Ovary (tissue), 9 donors: Measurements from ENCODE around the gene KIR3DL1. TPM values are rescaled to one million over a fixed set of nuclear protein-coding genes. Genes with fewer than 3 reads are reported as not detected.
"Not testable (repeated sequence)": the region's sequence is repeated elsewhere in the genome, so short reads cannot be mapped to it uniquely, and the experiment has no call there.

Experiments
- DNase-seq, 5 donors: peaks; one replicate each; pipeline ENCODE4 v3.0.0-alpha.2; 2019 to 2020
- H3K27ac ChIP-seq, 2 donors: fragments of 200-600 bp; one replicate each; pipeline versions ENCODE4 v1.5.1 to v1.8.0; 2019 to 2022
- H3K27me3 ChIP-seq: fragments of 200-600 bp; one replicate; pipeline ENCODE4 v1.8.0; 2022
- H3K36me3 ChIP-seq: fragments of 200-600 bp; sonication (generic); one replicate; pipeline ENCODE4 v1.5.1; 2019
- H3K4me1 ChIP-seq: one replicate; pipeline ENCODE4 v1.8.1; 2013; ENCODE audit warnings: mild to moderate bottlenecking, moderate library complexity; ENCODE audit not compliant: insufficient read depth
- H3K4me3 ChIP-seq: fragments of 200-600 bp; sonication (generic); one replicate; pipeline ENCODE4 v1.5.1; 2017
- H3K9me3 ChIP-seq, 2 donors: fragments of 200-600 bp in 1 of 2; sonication (generic) in 1 of 2; one replicate each; pipeline versions ENCODE4 v1.5.1 to v1.8.1; 2013 to 2019; ENCODE audit warnings: mild to moderate bottlenecking in 1 of 2, moderate library complexity in 1 of 2
- EP300 ChIP-seq: sonication (generic); formaldehyde crosslinking; IDR thresholded peaks from one replicate; pipeline ENCODE4 v1.6.1; 2017; ENCODE audit warnings: antibody characterized with exemption
- POLR2A ChIP-seq: fragments of 450-650 bp; IDR thresholded peaks from one replicate; pipeline ENCODE4 v1.6.1; 2017; ENCODE audit warnings: antibody characterized with exemption, mild to moderate bottlenecking, moderate library complexity
- WGBS, 3 donors: extraction: QIAGEN DNeasy Blood & Tissue Kit in 1 of 3; methylation state at CpG; one replicate each; pipeline versions ENCODE4 v1.1.5 to v1.1.7; 2013 to 2017; 5-methylcytosine and 5-hydroxymethylcytosine counted together
- intact Hi-C, 4 donors: fragments of 100-400 bp; cut with DNase I; formaldehyde crosslinking; loops; one replicate each; pipeline versions ENCODE4 v1.11.0 to v1.15.1; 2022 to 2023
- polyA plus RNA-seq, 2 donors: library from polyadenylated mRNA; stranded (reverse); fragments of 200-250 nt in 1 of 2; fragments of 350-450 nt in 1 of 2; fragmentation: Illumina TruSeq in 1 of 2; extraction: RNeasy Lipid Tissue Mini Kit (QIAGEN cat#74804) in 1 of 2; gene quantifications; one replicate each; pipeline ENCODE4 v1.2.3, GENCODE V29; 2013 to 2014
- total RNA-seq, 7 donors: library from RNA; depleted of rRNA in 2 of 7; stranded (reverse); fragments of >200 nt in 2 of 7; fragmentation: NEBNext Ultra II Directional in 3 of 7; extraction: Animal tissue kit (Norgen Biotek cat#: 25700) in 3 of 7; gene quantifications; one replicate each; pipeline versions ENCODE4 v1.1.0 to v1.2.4, GENCODE V29; 2016 to 2023
- TF ChIP-seq, protein P1 (sequence below), 3 donors: fragments of 450-650 bp in 2 of 3; fragments of 200-600 bp in 1 of 3; IDR thresholded peaks; one replicate each; pipeline versions ENCODE4 v1.5.1 to v1.8.0; 2016 to 2022; ENCODE audit warnings: antibody characterized with exemption in 3 of 3, mild to moderate bottlenecking in 1 of 3
- donor health status: DM: no; HTN: no; CAD: no; lungs with moderate emphysema.
- donor health status: DM: no; HTN: no; CAD: no.
- donor health status: Bipolar disorder and iron deficiency.
- donor health status: DM: yes; HTN: yes; CAD: no.
- donor health status: DM: no; HTN: no; CAD: no.
- donor health status: DM: yes; HTN: yes; CAD: no.

The KIR3DL1 gene
- total and polyA plus RNA-seq, 9 donors, result not detected

- H3K9me3 ChIP-seq, H3K27me3 ChIP-seq, DNase-seq, intact Hi-C loops, H3K4me1 ChIP-seq, H3K36me3 ChIP-seq, H3K4me3 ChIP-seq, H3K27ac ChIP-seq: not testable (repeated sequence)
- WGBS, 3 donors, result 76 to 85% (median 84%) methylated on average over 16 of the region's 16 CpGs
Observed at GRCh38 chr19:54850061-54850640, 33.9 kb downstream of the KIR3DL1 start, which contains the start of gene KIR3DL2. TSS of gene KIR3DL2 (plus strand) at chr19:54850443. CDS start at chr19:54850476, 33 bp downstream.

DNA sequence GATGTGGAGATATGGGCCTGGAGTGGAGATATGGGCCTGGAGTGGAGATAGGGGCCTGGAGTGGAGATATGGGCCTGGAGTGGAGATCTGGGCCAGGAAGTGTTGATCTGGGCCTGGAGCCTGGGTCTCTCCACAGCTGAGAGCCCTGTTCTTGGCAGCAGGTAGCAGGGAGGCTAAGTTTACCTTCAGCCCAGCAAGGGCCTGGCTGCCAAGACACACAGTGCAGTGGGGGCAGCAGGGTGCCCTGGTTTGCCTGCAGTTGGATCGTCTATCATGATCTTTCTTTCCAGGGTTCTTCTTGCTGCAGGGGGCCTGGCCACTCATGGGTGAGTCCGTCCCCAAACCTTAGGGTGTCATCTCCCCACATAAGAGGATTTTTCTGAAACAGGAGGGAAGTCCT is 34.7 kb downstream of the KIR3DL1 start:
- Histone ChIP-seq H3K4me3 (no peak overlapping the region), H3K27me3 (no peaks in the 10 kb centered on the region), H3K9me3 (no peaks in the 10 kb centered on the region), H3K27ac (no peak overlapping the region), H3K36me3 (no peaks in the 10 kb centered on the region), H3K4me1 (no peaks in the 10 kb centered on the region)
- TF ChIP-seq POLR2A (no peak), EP300 (no peak)
- TF ChIP-seq, protein P1, sequence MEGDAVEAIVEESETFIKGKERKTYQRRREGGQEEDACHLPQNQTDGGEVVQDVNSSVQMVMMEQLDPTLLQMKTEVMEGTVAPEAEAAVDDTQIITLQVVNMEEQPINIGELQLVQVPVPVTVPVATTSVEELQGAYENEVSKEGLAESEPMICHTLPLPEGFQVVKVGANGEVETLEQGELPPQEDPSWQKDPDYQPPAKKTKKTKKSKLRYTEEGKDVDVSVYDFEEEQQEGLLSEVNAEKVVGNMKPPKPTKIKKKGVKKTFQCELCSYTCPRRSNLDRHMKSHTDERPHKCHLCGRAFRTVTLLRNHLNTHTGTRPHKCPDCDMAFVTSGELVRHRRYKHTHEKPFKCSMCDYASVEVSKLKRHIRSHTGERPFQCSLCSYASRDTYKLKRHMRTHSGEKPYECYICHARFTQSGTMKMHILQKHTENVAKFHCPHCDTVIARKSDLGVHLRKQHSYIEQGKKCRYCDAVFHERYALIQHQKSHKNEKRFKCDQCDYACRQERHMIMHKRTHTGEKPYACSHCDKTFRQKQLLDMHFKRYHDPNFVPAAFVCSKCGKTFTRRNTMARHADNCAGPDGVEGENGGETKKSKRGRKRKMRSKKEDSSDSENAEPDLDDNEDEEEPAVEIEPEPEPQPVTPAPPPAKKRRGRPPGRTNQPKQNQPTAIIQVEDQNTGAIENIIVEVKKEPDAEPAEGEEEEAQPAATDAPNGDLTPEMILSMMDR (IDR thresholded peaks at IDR 0.05), result no peak
- 39 to 69% (median 50%) methylated on average over 2 of the region's 2 CpGs for WGBS, 3 donors
- intact Hi-C loops, result no loop called here
- no peak for DNase-seq

- Histone ChIP-seq H3K27ac (no peak overlapping the region), H3K4me1 (no peaks in the 10 kb centered on the region), H3K27me3 (no peaks in the 10 kb centered on the region), H3K4me3 (no peak overlapping the region), H3K36me3 (no peaks in the 10 kb centered on the region), H3K9me3 (no peaks in the 10 kb centered on the region)
- 75 to 89% (median 79%) methylated on average over 7 of the region's 7 CpGs for WGBS, 3 donors
- DNase-seq, result no peak
- TF ChIP-seq EP300, result no peak
- TF ChIP-seq, protein P1 (IDR thresholded peaks at IDR 0.05), result no peak
- no peak for TF ChIP-seq POLR2A
- intact Hi-C loops, result no loop called here
Observed at GRCh38 chr19:54851353-54851752, 35.1 kb downstream of the KIR3DL1 start.

DNA sequence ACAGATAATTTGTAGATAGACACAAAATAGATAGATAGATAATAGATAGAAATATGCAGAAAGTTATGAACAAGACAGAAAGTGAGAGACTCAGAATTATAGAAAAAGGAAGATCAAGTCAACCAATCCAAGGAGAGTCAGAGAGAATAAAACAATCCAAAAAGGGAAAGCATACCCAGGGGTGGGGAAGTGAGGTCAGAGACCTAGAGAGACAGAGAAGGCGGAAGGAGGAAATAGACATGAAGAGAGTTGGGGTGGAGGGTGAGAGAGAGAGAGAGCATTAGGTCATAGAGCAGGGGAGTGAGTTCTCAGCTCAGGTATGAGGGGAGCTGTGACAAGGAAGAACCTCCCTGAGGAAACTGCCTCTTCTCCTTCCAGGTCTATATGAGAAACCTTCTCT is 39.0 kb downstream of the KIR3DL1 start:
- intact Hi-C loops, H3K9me3 ChIP-seq, H3K27ac ChIP-seq, H3K36me3 ChIP-seq, H3K4me1 ChIP-seq, H3K27me3 ChIP-seq, H3K4me3 ChIP-seq, DNase-seq: not testable (repeated sequence)
- WGBS, 3 donors, result 43 to 53% (median 43%) methylated on average over 1 of the region's 1 CpG

GRCh38 chr19:54858476-54858875 is 42.2 kb downstream of the KIR3DL1 start:
- H3K27me3 ChIP-seq, intact Hi-C loops, H3K27ac ChIP-seq, H3K4me3 ChIP-seq, H3K4me1 ChIP-seq, H3K9me3 ChIP-seq, DNase-seq, H3K36me3 ChIP-seq: not testable (repeated sequence)
- WGBS, 3 donors, result 55 to 78% (median 70%) methylated on average over 3 of the region's 3 CpGs

DNA sequence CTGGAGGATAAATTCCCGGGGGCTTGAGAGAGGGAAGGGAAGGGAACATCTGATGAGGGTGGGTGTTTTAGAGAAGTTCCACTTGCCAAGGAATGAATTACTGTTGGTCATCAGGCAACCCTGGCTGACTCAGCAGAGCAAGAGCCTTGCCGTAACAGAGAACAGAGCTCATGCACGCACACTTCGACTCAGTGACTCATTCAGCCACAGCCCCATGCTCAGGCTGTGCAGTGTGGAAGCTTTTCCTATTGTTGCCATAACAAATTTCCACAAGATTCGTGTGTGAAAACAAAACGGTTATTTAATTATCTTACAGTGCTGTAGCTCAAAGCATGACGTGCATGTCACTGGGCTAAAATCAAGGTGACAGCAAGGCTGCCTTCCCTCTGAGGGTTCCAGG is 43.2 kb downstream of the KIR3DL1 start:
- H3K4me3 ChIP-seq, DNase-seq, H3K9me3 ChIP-seq, H3K36me3 ChIP-seq, H3K27ac ChIP-seq, H3K27me3 ChIP-seq, H3K4me1 ChIP-seq, intact Hi-C loops: not testable (repeated sequence)
- WGBS, 3 donors, result 67 to 73% (median 68%) methylated on average over 7 of the region's 7 CpGs

- H3K27me3 ChIP-seq, H3K4me1 ChIP-seq, H3K27ac ChIP-seq, H3K9me3 ChIP-seq, H3K36me3 ChIP-seq, H3K4me3 ChIP-seq, DNase-seq, intact Hi-C loops: not testable (repeated sequence)
- WGBS, 3 donors, result 100% methylated on average over 2 of the region's 3 CpGs; no CpG with 5 or more reads in 1 of the 3 donors
Observed at GRCh38 chr19:54863459-54863858, 47.2 kb downstream of the KIR3DL1 start.
